Fibroblast of skin of left biceps (primary cell): Measurements from ENCODE around the gene SPACA9.

Source experiments
- DNase-seq, 2 experiments: peaks; one replicate each; pipeline ENCODE4 v3.0.0-alpha.2; 2013; ENCODE audit warnings: low read depth in 2 of 2

Gene SPACA9

GRCh38 chr9:132894346-132894745, 15.6 kb downstream of the SPACA9 start:
- DNase-seq = no peak

- DNase-seq = no peak
Observed at GRCh38 chr9:132894862-132895835, 16.5 kb downstream of the SPACA9 start.

DNA sequence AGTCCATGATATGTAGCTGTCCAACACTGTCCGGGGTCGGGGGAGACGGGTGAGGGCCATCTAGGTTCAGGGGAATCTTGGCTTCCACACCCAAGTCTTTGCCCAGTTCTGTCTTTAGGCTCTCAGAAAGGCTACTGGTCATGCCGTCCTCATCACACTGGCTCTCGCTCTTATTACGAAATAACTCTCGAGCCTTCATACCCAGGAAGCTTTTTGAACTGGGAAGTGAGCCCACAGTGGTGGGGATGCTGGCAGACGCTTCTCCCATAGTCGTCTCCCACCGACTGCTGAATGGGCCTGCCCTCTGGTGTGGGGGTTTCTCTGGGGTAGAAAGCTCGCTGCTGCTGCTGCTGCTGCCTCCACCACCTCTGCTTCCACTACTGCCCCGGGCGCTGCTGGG, 17.6 kb downstream of the SPACA9 start:
- DNase-seq = no peak

- no peak for DNase-seq
Observed at GRCh38 chr9:132896906-132897305, 18.2 kb downstream of the SPACA9 start.

DNA sequence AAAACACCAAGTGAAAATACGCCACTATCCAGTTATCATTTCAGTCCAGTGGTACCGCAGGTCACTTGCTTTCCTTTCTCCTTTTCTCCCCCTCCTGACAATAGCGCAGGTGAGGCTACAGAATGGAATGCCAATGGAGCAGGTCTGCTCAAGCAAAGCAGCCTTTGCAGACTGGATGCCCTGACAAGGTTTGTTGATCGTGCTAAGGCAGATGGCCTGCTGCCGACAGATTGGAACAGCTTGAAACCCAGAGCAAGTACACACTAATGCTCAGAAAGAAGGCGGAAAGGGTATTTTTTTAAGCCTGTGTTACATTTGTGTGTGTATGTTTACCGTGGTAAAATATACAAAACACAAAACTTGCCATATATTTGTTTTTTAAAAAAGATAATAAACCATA, 19.4 kb downstream of the SPACA9 start:
- no peak for DNase-seq

GRCh38 chr9:132901858-132902831, 23.4 kb downstream of the SPACA9 start:
- DNase-seq = peak; percentile 47 to 53

GRCh38 chr9:132903574-132904492, 25.1 kb downstream of the SPACA9 start:
- no peak for DNase-seq

- DNase-seq = no peak
Observed at GRCh38 chr9:132905726-132906125, 27.0 kb downstream of the SPACA9 start.

DNA sequence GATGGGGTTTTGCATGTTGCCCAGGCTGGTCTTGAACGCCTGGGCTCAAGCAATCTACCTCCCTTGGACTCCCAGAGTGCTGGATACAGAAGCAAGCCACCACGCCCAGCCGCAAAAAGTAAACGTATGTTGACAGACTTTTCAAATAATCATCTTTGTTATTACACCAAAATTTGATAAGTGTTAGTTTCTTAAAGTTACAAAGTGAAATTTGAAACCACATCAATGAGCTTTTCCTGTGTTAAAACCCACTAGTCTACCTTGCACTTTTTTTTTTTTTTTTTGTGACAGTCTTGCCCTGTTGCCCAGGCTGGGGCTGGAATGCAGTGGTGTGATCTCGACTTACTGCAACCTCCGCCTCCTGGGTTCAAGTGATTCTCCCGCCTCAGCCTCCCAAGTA, 29.9 kb downstream of the SPACA9 start:
- DNase-seq = no peak

DNA sequence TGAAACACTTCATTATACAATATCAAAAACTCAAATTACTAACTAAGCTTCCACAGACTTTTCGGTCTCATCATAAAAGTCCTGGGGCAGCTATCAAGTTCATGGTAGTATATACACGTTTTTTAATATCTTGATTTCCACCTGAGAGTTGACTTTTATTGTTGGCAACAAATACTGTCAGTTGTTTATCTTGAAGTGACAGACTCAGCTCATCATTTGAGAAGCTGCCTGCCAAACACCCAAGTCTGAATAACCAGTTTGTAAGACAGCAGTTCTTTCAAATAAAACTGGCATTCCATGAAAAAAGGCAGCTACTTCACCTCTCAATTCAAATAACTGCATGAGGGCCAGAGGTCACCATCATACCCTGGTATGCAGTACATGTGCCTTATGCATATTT, 30.6 kb downstream of the SPACA9 start:
- no peak for DNase-seq

GRCh38 chr9:132910376-132910775, 31.7 kb downstream of the SPACA9 start:
- DNase-seq = no peak

DNA sequence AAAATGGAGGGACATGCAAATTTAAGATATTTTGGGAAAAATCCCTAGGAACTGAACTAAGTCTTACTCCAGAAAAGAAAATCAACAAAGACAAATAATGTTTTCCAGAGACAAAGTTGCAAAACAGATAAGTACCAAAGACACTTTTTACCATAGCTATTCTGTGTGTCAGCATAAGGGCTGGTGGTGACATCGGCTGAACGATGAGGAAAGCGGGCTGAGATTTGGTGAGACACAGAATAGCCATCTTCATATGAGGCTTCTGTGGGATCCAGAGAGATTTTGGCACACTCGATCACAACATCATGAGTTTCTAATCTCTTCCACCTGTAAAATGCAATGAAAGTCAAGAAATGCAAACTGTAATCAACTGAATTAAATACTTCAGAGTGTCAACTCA, 33.4 kb downstream of the SPACA9 start:
- no peak for DNase-seq

DNA sequence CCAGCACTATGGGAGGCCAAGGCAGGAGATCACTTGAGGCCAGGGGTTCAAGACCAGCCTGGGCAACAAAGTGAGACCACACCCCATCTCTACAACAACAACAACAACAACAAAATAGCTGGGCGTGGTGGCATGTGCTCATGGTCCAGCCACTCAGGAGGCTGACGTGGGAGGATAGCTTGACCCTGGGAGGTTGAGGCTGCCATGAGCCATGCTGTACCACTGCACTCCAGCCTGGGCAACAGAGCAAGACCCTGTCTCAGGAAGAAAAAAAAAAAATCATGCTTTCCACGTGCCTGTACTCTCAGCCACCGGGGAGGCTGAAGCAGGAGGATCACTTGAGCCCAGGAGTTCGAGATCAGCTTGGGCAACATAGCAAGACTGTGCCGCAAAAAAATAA, 36.2 kb downstream of the SPACA9 start:
- DNase-seq = no peak

DNA sequence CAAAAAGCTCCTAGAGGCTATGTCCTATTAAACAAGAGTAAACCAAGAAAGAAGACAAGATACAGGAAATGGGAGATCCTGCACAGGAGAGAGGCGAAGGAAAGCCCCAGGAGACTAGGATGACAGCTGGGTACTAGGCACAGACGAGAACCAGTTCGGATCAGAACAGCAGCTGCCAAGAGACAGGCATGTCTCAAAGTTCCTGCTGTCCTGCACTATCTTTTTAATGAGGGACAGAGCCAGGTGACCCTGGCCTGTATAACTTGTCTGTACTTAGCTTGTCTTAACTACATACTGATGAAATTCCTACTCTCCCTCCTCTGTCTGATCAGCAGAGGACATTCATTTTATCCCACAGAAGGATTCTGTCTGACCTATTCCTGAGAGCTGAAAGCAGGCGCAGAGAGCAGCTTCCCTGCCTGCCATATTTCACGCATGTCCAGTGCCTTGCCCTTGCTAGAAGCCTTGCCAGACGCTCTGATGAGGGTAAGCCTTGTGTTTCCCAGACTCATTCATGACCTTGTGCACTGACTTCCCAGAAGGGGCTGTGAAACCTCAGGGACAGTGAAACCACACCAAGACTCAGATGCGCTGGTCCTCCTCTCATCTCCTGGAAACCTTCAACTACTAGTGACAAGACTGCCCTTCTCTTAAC, 41.0 kb downstream of the SPACA9 start:
- no peak for DNase-seq

GRCh38 chr9:132923346-132923902, 44.7 kb downstream of the SPACA9 start:
- no peak for DNase-seq

DNA sequence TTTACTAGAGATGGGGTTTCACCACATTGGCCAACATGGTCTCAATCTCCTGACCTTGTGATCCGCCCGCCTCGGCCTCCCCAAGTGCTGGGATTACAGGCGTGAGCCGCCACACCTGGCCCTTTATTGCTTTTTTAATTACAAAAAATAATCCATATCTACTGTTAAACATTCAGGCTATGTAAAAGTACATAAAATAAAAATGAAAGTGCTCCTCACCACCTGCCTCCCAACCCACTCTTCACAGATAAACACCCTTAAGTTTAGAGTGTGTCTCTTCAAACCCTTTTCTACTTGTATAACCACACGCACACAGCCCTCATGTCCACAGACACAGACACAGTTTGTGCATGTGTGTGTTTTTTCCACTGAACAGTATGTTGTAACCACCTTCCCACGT, 49.0 kb downstream of the SPACA9 start:
- DNase-seq = no peak

- DNase-seq = no peak
Observed at GRCh38 chr9:132931178-132931735, 52.6 kb downstream of the SPACA9 start.

DNA sequence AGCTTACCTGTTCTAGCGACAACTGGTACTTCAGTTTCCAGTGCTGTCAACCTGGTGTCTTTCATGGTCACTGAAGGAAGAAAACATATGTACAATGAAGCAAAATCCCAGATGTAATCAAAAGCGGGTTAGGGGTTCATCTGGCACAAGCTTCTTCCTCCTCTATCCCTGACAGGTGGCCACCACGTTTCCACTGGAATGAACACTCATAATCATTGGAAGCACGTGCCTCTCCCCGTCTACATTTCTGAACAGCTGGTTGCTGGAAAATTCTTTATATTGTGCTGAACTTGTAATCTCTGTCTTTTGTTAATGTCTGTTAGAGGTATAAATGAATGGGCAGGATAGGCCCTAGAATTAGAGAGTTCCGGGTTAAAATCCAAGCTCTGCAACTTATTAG, 56.3 kb downstream of the SPACA9 start:
- DNase-seq = no peak

DNA sequence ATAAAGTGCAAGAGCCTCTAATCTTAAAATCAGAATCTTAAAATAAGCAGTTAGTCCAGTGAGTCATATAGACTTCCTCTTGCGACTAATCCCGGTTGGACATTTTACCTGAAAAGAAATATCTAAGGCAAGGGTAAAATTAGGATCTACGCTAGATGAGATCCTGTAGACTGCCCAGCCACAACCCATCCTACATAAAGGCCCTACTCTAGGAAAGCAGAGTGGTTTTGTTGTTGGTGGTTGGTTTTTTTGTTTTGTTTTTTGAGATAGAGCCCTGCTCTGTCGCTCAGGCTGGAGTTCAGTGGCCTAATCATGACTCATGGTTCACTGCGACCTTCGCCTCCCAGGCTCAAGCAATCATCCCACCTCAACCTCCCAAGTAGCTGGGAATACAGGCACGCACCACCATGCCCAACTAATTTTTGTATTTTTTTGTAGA, 58.8 kb downstream of the SPACA9 start:
- DNase-seq = no peak

GRCh38 chr9:132939169-132939568, 60.5 kb downstream of the SPACA9 start:
- DNase-seq = no peak
